Activated CD4-positive, alpha-beta memory T cell treated with anti-CD3 and anti-CD28 coated beads for 36 hours (primary cell): Measurements from ENCODE around the gene MMGT1. TPM values are rescaled to one million over a fixed set of nuclear protein-coding genes. Genes with fewer than 3 reads are reported as not detected.
"Not testable (repeated sequence)": the region's sequence is repeated elsewhere in the genome, so short reads cannot be mapped to it uniquely, and the experiment has no call there.

Experiments used
- CTCF ChIA-PET: fragments of 350-600 bp; sonication (Branson Sonifier 250); formaldehyde crosslinking; loops from one replicate; lab custom pipeline; 2021; ENCODE audit warnings: antibody characterized with exemption, inconsistent platforms; lab: Charles Lee
- POLR2A ChIA-PET: fragments of 350-600 bp; sonication (Branson Sonifier 250); formaldehyde crosslinking; loops from one replicate; lab custom pipeline; 2021; ENCODE audit warnings: antibody characterized with exemption; lab: Charles Lee
- DNase-seq: peaks from one replicate; pipeline ENCODE4 v3.0.0-alpha.2; 2020
- H3K27ac Mint-ChIP-seq: one replicate; pipeline ENCODE4 v1.8.0; 2021; ENCODE audit warnings: mixed read lengths
- H3K27me3 Mint-ChIP-seq: one replicate; pipeline ENCODE4 v1.8.0; 2021; ENCODE audit warnings: mixed read lengths
- H3K36me3 Mint-ChIP-seq: one replicate; pipeline ENCODE4 v1.8.0; 2021; ENCODE audit warnings: mixed read lengths
- H3K4me1 Mint-ChIP-seq: one replicate; pipeline ENCODE4 v1.8.0; 2021; ENCODE audit warnings: low read depth, mixed read lengths
- H3K4me3 Mint-ChIP-seq: one replicate; pipeline ENCODE4 v1.8.0; 2021; ENCODE audit warnings: mild to moderate bottlenecking, mixed read lengths
- H3K9me3 Mint-ChIP-seq: one replicate; pipeline ENCODE4 v1.8.0; 2021; ENCODE audit warnings: mixed read lengths
- intact Hi-C: fragments of 100-400 bp; cut with micrococcal nuclease; formaldehyde crosslinking; loops from one replicate; pipeline ENCODE4 v1.15.1; 2023
- total RNA-seq, 2 experiments: library from RNA; stranded (reverse); gene quantifications; one replicate each; pipeline ENCODE4 v1.2.3, GENCODE V29; 2021

MMGT1 gene
- total RNA-seq, 2 experiments from 2014 or later, result 20.6 to 21.4 TPM

DNA sequence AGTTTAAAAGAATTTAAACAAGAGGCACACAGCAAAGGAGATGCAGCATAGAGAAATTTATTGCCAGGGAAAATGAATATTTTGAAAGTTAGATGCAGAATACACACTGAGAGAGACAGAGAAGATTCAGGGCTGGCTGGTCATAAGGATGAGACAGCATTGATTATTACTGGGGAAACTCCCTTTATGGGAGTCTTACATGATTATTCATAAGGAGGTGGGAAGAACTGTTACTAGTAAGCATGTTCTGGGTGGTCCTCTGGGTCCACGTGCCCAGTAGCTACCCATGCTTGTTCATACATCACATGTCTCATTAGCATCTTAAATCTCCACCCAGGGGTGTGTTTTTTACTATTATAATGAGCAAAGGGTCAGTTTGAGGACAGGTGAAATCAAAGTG lies 53.3 kb downstream of the MMGT1 start:
- H3K27me3 Mint-ChIP-seq, H3K27ac Mint-ChIP-seq, H3K4me3 Mint-ChIP-seq, H3K9me3 Mint-ChIP-seq, DNase-seq, intact Hi-C loops, H3K36me3 Mint-ChIP-seq, POLR2A ChIA-PET, H3K4me1 Mint-ChIP-seq: not testable (repeated sequence)
- CTCF ChIA-PET, result interaction anchor here (2.8 kb wide), 1 partner anchor 11 kb away, joined by 10 read pairs; no protein-coding TSS in a partner anchor

DNA sequence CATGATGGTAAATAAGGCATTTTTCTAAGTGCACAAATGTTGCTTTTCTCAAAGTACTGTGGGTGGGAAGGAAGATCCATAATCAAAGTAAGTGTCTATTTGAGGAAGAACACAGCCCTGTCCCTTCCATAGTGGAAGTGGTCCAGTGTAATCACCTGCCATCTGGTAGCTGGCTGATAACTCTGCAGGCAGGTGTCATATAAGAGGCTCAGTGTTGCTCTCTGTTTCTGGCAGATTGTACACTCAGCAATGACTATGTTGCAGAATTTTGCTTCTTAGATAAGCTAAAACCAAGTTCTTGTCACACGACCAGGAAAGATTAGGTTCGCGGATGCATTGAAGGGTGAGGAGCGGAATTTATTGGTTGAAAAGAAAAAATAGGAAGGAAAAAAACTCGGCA lies 59.4 kb downstream of the MMGT1 start:
- CTCF ChIA-PET, result no interaction called here
- Mint-ChIP-seq H3K27ac (no peak overlapping the region), H3K9me3 (no peaks in the 10 kb centered on the region), H3K4me1 (no peaks in the 10 kb centered on the region), H3K4me3 (no peak overlapping the region), H3K36me3 (no peaks in the 10 kb centered on the region), H3K27me3 (no peaks in the 10 kb centered on the region)
- POLR2A ChIA-PET, result no interaction called here
- DNase-seq, result no peak
- intact Hi-C loops, result no loop called here

Other genes with a start within 250 kb of the MMGT1 start
- not detected for gene CT45A3, start 205.8 kb downstream of the MMGT1 start, total RNA-seq
- not detected for gene CT45A5, start 188.5 kb downstream of the MMGT1 start, total RNA-seq
- not detected for gene CT45A6, start 171.2 kb downstream of the MMGT1 start, total RNA-seq
- gene CT45A2, start 154.0 kb downstream of the MMGT1 start, total RNA-seq, result not detected
- not detected for gene CT45A7, start 136.7 kb downstream of the MMGT1 start, total RNA-seq
- gene CT45A8, start 119.5 kb downstream of the MMGT1 start, total RNA-seq, result not detected
- not detected for gene CT45A9, start 102.2 kb downstream of the MMGT1 start, total RNA-seq
- gene CT45A10, start 80.5 kb downstream of the MMGT1 start, total RNA-seq, result not detected
- gene SAGE1, start 80.3 kb downstream of the MMGT1 start, total RNA-seq, result not detected
- gene SLC9A6, start 11.4 kb upstream of the MMGT1 start, total RNA-seq, result 10 to 100 TPM; 14.3 to 14.5 TPM
- 10 to 100 TPM; 33.9 to 37.5 TPM for gene FHL1, start 173.5 kb upstream of the MMGT1 start, total RNA-seq